Endothelial cell of umbilical vein (primary cell): Measurements from ENCODE around the gene SGCD. TPM values are rescaled to one million over a fixed set of nuclear protein-coding genes. Genes with fewer than 3 reads are reported as not detected.

ENCODE experiments used
- BruUV-seq: library from RNA; stranded (reverse); fragments of 400-500 nt; replicated peaks from 2 replicates; lab custom pipeline; 2021; lab: Mats Ljungman, UMichigan
- CTCF ChIA-PET: fragments of 300-600, 350-600 bp; sonication (Branson Sonifier 250); formaldehyde crosslinking; loops from one replicate; lab custom pipeline; 2021; ENCODE audit warnings: antibody characterized with exemption, inconsistent platforms; lab: Charles Lee
- POLR2A ChIA-PET: fragments of 300-600, 350-600 bp; sonication (Branson Sonifier 250); formaldehyde crosslinking; loops from one replicate; lab custom pipeline; 2021; ENCODE audit warnings: antibody characterized with exemption, inconsistent platforms; lab: Charles Lee
- DNase-seq: peaks from one replicate; pipeline ENCODE4 v3.0.0-alpha.2; 2011; ENCODE audit warnings: low read depth, low spot score
- FAIRE-seq: peaks from 2 replicates; lab custom pipeline; 2011; peaks lifted over from hg19 to GRCh38; lab: Jason Lieb, UNC
- H2AFZ ChIP-seq: 2 replicates; pipeline ENCODE4 v1.6.0; 2012; ENCODE audit warnings: low read depth, low read length, control low read depth, inconsistent platforms
- H3K27ac ChIP-seq: 2 replicates; pipeline ENCODE4 v1.5.1; 2011; ENCODE audit warnings: low read depth, mild to moderate bottlenecking, control low read depth, low read length, moderate library complexity; ENCODE audit not compliant: insufficient read depth
- H3K27me3 ChIP-seq, 2 experiments: 2 replicates each; pipeline versions ENCODE4 v1.6.0 to v1.6.1; 2011; ENCODE audit warnings: low read length in 2 of 2, mixed read lengths in 1 of 2; ENCODE audit not compliant: control insufficient read depth in 2 of 2, insufficient read depth in 2 of 2
- H3K36me3 ChIP-seq, 2 experiments: 2 replicates in 1 of 2; 3 replicates in 1 of 2; pipeline ENCODE4 v1.5.1; 2011; ENCODE audit warnings: low read length in 2 of 2, mild to moderate bottlenecking in 1 of 2, moderate library complexity in 1 of 2; ENCODE audit not compliant: control insufficient read depth in 2 of 2, insufficient read depth in 2 of 2; ENCODE audit errors: extremely low read depth in 1 of 2
- H3K4me1 ChIP-seq: 3 replicates; pipeline ENCODE4 v1.5.1; 2011; ENCODE audit warnings: mild to moderate bottlenecking, low read length; ENCODE audit not compliant: control insufficient read depth, insufficient read depth; ENCODE audit errors: extremely low read depth
- H3K4me2 ChIP-seq: 2 replicates; pipeline ENCODE4 v1.6.1; 2011; ENCODE audit warnings: low read length, control low read depth, mixed read lengths; ENCODE audit not compliant: insufficient read depth
- H3K4me3 ChIP-seq, 3 experiments: fragments of 200-600 bp in 1 of 3; sonication (generic), shearing (Covaris generic) in 1 of 3; replicated peaks in 1 of 3; 2 replicates each; pipeline ENCODE4 v1.5.1; 2011 to 2016; ENCODE audit warnings: control low read depth in 3 of 3, low read length in 3 of 3, mild to moderate bottlenecking in 2 of 3, inconsistent platforms in 1 of 3, low read depth in 1 of 3, moderate library complexity in 1 of 3; ENCODE audit not compliant: insufficient read depth in 1 of 3
- H3K79me2 ChIP-seq: 2 replicates; pipeline ENCODE4 v1.6.0; 2012; ENCODE audit warnings: low read length, inconsistent platforms; ENCODE audit not compliant: control insufficient read depth, insufficient read depth
- H3K9ac ChIP-seq: replicated peaks from 2 replicates; pipeline ENCODE3; 2011; ENCODE audit warnings: low read length, control low read depth; ENCODE audit not compliant: insufficient read depth; ENCODE audit errors: extremely low read depth
- H3K9me1 ChIP-seq: replicated peaks from 3 replicates; pipeline ENCODE4 v1.6.0; 2011; ENCODE audit warnings: mild to moderate bottlenecking, low read length; ENCODE audit not compliant: control insufficient read depth, insufficient read depth; ENCODE audit errors: extremely low read depth
- H3K9me3 ChIP-seq: replicated peaks from 2 replicates; pipeline ENCODE4 v1.5.1; 2012; ENCODE audit warnings: low read length, inconsistent platforms; ENCODE audit not compliant: control insufficient read depth, insufficient read depth
- H4K20me1 ChIP-seq: replicated peaks from 2 replicates; pipeline ENCODE3; 2011; ENCODE audit warnings: mild to moderate bottlenecking, low read length; ENCODE audit not compliant: control insufficient read depth, insufficient read depth; ENCODE audit errors: extremely low read depth
- EZH2 ChIP-seq: IDR thresholded peaks from 2 replicates; pipeline ENCODE4 v1.6.1; 2012; ENCODE audit warnings: borderline replicate concordance, low read depth, mild to moderate bottlenecking, moderate library complexity, low read length, inconsistent platforms; ENCODE audit not compliant: severe bottlenecking
- FOS ChIP-seq: IDR thresholded peaks from 2 replicates; pipeline ENCODE4 v1.6.1; 2011; ENCODE audit warnings: mild to moderate bottlenecking, low read length, moderate library complexity, borderline replicate concordance; ENCODE audit not compliant: insufficient read depth
- GATA2 ChIP-seq: IDR thresholded peaks from 2 replicates; pipeline ENCODE4 v1.7.0; 2011; ENCODE audit warnings: low read depth, mild to moderate bottlenecking, moderate library complexity, mixed read lengths, low read length; ENCODE audit not compliant: insufficient read length, insufficient read depth
- JUN ChIP-seq: IDR thresholded peaks from 2 replicates; pipeline ENCODE4 v1.6.1; 2011; ENCODE audit warnings: borderline replicate concordance, low read depth; ENCODE audit not compliant: insufficient read length, insufficient read depth
- MYC ChIP-seq: IDR thresholded peaks from one replicate; pipeline ENCODE4 v1.6.1; 2011; ENCODE audit warnings: mild to moderate bottlenecking, low read depth, low read length
- POLR2A ChIP-seq: IDR thresholded peaks from 2 replicates; pipeline ENCODE4 v1.6.1; 2012; ENCODE audit warnings: low read depth, mild to moderate bottlenecking, control low read depth, low read length
- POLR2AphosphoS5 ChIP-seq: IDR thresholded peaks from 2 replicates; pipeline ENCODE4 v1.6.1; 2012; ENCODE audit warnings: low read depth, mild to moderate bottlenecking, control low read depth, low read length, moderate library complexity; ENCODE audit not compliant: insufficient read depth
- dilution Hi-C: fragments of 300-500 bp; cut with MboI; formaldehyde crosslinking; loops from one replicate; pipeline ENCODE4 v1.15.0; 2019; ENCODE audit warnings: low sequenced_read_pairs; ENCODE audit not compliant: extremely low pct_ligation_motif_present
- intact Hi-C: fragments of 100-400 bp; cut with micrococcal nuclease; formaldehyde crosslinking; loops from one replicate; pipeline ENCODE4 v1.10.0; 2022
- polyA plus RNA-seq, 4 experiments: library from polyadenylated mRNA; depleted of rRNA in 3 of 4; stranded (reverse) in 3 of 4; unstranded in 1 of 4; fragments of >200 nt; gene quantifications; 2 replicates each; pipeline versions ENCODE4 v1.2.1 to v1.2.3, GENCODE V29; 2011 to 2012; ENCODE audit warnings: missing spikeins in 1 of 4
- total RNA-seq: library from RNA; stranded (reverse); gene quantifications from 2 replicates; pipeline ENCODE4 v1.2.3, GENCODE V29; 2021
- TF ChIP-seq, protein P1 (sequence below), 2 donors: IDR thresholded peaks; 1 replicate in 1 of 2; 2 replicates in 1 of 2; pipeline ENCODE4 v1.5.1; 2011; ENCODE audit warnings: low read length in 2 of 2, mild to moderate bottlenecking in 2 of 2, moderate library complexity in 2 of 2, control low read depth in 1 of 2, inconsistent platforms in 1 of 2, low read depth in 1 of 2; ENCODE audit not compliant: insufficient read depth in 1 of 2; ENCODE audit errors: extremely low read depth in 1 of 2
- TF ChIP-seq, protein P2 (sequence below): IDR thresholded peaks from 2 replicates; pipeline ENCODE4 v1.6.1; 2011; ENCODE audit not compliant: insufficient read depth, insufficient read length

SGCD gene
- total and polyA plus RNA-seq, 2 donors (not counting 3 experiments of a cell fraction or from before 2014, with no cell fraction given): not detected

DNA sequence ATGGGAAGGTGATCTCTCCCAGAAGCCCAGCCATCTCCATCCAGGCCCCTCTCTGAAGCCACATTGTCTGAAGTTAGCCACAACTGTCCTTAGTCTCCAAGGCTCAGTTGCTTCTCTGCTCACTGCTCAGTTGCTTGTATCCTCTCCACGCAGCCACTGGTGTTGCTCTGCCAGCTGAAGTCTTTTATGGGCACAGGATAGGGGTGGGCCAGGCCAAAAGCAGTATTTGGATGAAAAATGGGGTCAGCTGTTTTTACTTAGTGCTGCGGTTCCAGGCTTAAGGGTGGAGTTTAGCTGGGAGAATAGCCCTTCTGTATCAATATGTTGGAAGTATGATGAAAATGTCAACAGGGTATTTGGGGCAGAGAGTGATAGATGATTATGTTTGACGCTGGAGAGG lies 354.3 kb downstream of the SGCD start:
- Histone ChIP-seq H3K27ac (no peak overlapping the region), H3K9ac (no peak overlapping the region), H2AFZ (no peak overlapping the region), H3K4me2 (no peak overlapping the region), H3K9me3 (peaks cover 2% of the 10 kb centered on the region), H3K4me1 (no peaks in the 10 kb centered on the region), H3K4me3 (no peak overlapping the region), H3K79me2 (no peaks in the 10 kb centered on the region), H3K36me3 (no peaks in the 10 kb centered on the region), H3K27me3 (no peaks in the 10 kb centered on the region), H4K20me1 (no peaks in the 10 kb centered on the region), H3K9me1 (no peaks in the 10 kb centered on the region)
- ChIA-PET CTCF (no interaction called here), POLR2A (no interaction called here)
- TF ChIP-seq POLR2A: no peak
- TF ChIP-seq, protein P1, sequence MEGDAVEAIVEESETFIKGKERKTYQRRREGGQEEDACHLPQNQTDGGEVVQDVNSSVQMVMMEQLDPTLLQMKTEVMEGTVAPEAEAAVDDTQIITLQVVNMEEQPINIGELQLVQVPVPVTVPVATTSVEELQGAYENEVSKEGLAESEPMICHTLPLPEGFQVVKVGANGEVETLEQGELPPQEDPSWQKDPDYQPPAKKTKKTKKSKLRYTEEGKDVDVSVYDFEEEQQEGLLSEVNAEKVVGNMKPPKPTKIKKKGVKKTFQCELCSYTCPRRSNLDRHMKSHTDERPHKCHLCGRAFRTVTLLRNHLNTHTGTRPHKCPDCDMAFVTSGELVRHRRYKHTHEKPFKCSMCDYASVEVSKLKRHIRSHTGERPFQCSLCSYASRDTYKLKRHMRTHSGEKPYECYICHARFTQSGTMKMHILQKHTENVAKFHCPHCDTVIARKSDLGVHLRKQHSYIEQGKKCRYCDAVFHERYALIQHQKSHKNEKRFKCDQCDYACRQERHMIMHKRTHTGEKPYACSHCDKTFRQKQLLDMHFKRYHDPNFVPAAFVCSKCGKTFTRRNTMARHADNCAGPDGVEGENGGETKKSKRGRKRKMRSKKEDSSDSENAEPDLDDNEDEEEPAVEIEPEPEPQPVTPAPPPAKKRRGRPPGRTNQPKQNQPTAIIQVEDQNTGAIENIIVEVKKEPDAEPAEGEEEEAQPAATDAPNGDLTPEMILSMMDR (IDR thresholded peaks at IDR 0.05; ENCODE audit: extremely low read depth in 1 of 2, insufficient read depth in 1 of 2, low read depth in 1 of 2, low read length in 2 of 2): no peak
- TF ChIP-seq FOS: no peak
- no peak for TF ChIP-seq JUN
- TF ChIP-seq POLR2AphosphoS5: no peak
- TF ChIP-seq, protein P2, sequence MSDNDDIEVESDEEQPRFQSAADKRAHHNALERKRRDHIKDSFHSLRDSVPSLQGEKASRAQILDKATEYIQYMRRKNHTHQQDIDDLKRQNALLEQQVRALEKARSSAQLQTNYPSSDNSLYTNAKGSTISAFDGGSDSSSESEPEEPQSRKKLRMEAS: no peak
- no peak for TF ChIP-seq GATA2
- TF ChIP-seq EZH2: no peak
- no peak for TF ChIP-seq MYC
- BruUV-seq: no TSS peak
- FAIRE-seq: no peak
- no peak for DNase-seq
- intact Hi-C loops (no loop called here), dilution Hi-C loops (no loop called here)
